Ovary (tissue), 3 donors: ENCODE results near the gene EXD3.

Source experiments
- CTCF ChIP-seq, 3 donors: fragments of 450-650 bp in 2 of 3; fragments of 200-600 bp in 1 of 3; IDR thresholded peaks; one replicate each; pipeline versions ENCODE4 v1.5.1 to v1.8.0; 2016 to 2022; ENCODE audit warnings: antibody characterized with exemption in 3 of 3, mild to moderate bottlenecking in 1 of 3
- EP300 ChIP-seq: sonication (generic); formaldehyde crosslinking; IDR thresholded peaks from one replicate; pipeline ENCODE4 v1.6.1; 2017; ENCODE audit warnings: antibody characterized with exemption
- POLR2A ChIP-seq: fragments of 450-650 bp; IDR thresholded peaks from one replicate; pipeline ENCODE4 v1.6.1; 2017; ENCODE audit warnings: antibody characterized with exemption, mild to moderate bottlenecking, moderate library complexity
- donor health status: DM: no; HTN: no; CAD: no.

- TF ChIP-seq CTCF (IDR thresholded peaks at IDR 0.05) = no peak
- no peak for TF ChIP-seq EP300
- TF ChIP-seq POLR2A = no peak
These were observed 24.1 kb downstream of the EXD3 start for GRCh38 chr9:137398561-137399468.
